MCF 10A (cell line): ENCODE data around the gene PIGC. TPM values are rescaled to one million over a fixed set of nuclear protein-coding genes. Genes with fewer than 3 reads are reported as not detected.
"Not testable (repeated sequence)": the region's sequence is repeated elsewhere in the genome, so short reads cannot be mapped to it uniquely, and the experiment has no call there.

Experiments used
- BruUV-seq: library from RNA; stranded (reverse); fragments of 400-500 nt; replicated peaks from 2 replicates; lab custom pipeline; 2021; lab: Mats Ljungman, UMichigan
- CTCF ChIA-PET: fragments of 300-600 bp; sonication (Branson Sonifier 250); formaldehyde crosslinking; extraction: SDS; loops from one replicate; lab custom pipeline; 2021; ENCODE audit warnings: antibody characterized with exemption, inconsistent platforms; lab: Yijun Ruan, JAX
- POLR2A ChIA-PET: fragments of 300-600, 350-650 bp; sonication (Branson Sonifier 250); formaldehyde crosslinking; extraction: SDS; loops from one replicate; lab custom pipeline; 2020; ENCODE audit warnings: antibody characterized with exemption, inconsistent platforms; lab: Yijun Ruan, JAX
- DNase-seq: peaks from one replicate; pipeline ENCODE4 v3.0.0-alpha.2; 2018; ENCODE audit not compliant: unreplicated experiment
- H3K27ac Mint-ChIP-seq: one replicate; pipeline ENCODE4 v1.8.0; 2022; ENCODE audit warnings: mild to moderate bottlenecking, low read depth, mixed read lengths; ENCODE audit not compliant: unreplicated experiment
- H3K27me3 Mint-ChIP-seq: one replicate; pipeline ENCODE4 v1.8.0; 2022; ENCODE audit warnings: mixed read lengths; ENCODE audit not compliant: insufficient read depth, unreplicated experiment
- H3K36me3 Mint-ChIP-seq: one replicate; pipeline ENCODE4 v1.8.0; 2022; ENCODE audit warnings: mild to moderate bottlenecking, moderate library complexity, mixed read lengths; ENCODE audit not compliant: insufficient read depth, unreplicated experiment
- H3K4me1 Mint-ChIP-seq: one replicate; pipeline ENCODE4 v1.8.0; 2022; ENCODE audit warnings: mixed read lengths; ENCODE audit not compliant: insufficient read depth, unreplicated experiment
- H3K4me3 Mint-ChIP-seq: one replicate; pipeline ENCODE4 v1.8.0; 2022; ENCODE audit warnings: mild to moderate bottlenecking, moderate library complexity, mixed read lengths; ENCODE audit not compliant: unreplicated experiment
- H3K9me3 Mint-ChIP-seq: one replicate; pipeline ENCODE4 v1.8.0; 2022; ENCODE audit warnings: mixed read lengths; ENCODE audit not compliant: unreplicated experiment
- CTCF ChIP-seq: fragments of 200-600 bp; IDR thresholded peaks from one replicate; pipeline ENCODE4 v1.8.0; 2022; ENCODE audit warnings: antibody characterized with exemption, mild to moderate bottlenecking; ENCODE audit not compliant: unreplicated experiment
- intact Hi-C: fragments of 100-400 bp; cut with micrococcal nuclease; formaldehyde crosslinking; loops from 2 replicates; pipeline ENCODE4 v1.14.1; 2022
- total RNA-seq: library from RNA; stranded (reverse); gene quantifications from 2 replicates; pipeline ENCODE4 v1.2.3, GENCODE V29; 2022

Gene PIGC
- total RNA-seq, 1 experiment from 2014 or later = 20.2 TPM

GRCh38 chr1:172446547-172446946 lies 2.7 kb upstream of the PIGC start:
- Mint-ChIP-seq H3K4me1 (peaks cover 37% of the 10 kb centered on the region), H3K27ac (no peak overlapping the region), H3K36me3 (peaks cover 11% of the 10 kb centered on the region), H3K9me3 (no peaks in the 10 kb centered on the region), H3K27me3 (no peaks in the 10 kb centered on the region), H3K4me3 (no peak overlapping the region)
- POLR2A ChIA-PET = interaction anchor here (0.8 to 1.0 kb wide), 2 partner anchors 51 to 273 kb away, joined by 4 read pairs; no protein-coding TSS in a partner anchor
- BruUV-seq = no TSS peak
- TF ChIP-seq CTCF = no peak
- intact Hi-C loops = no loop called here
- CTCF ChIA-PET = interaction anchor here (0.6 to 10.2 kb wide), 11 partner anchors 16 to 772 kb away, joined by 3 to 183 read pairs (median 4); no protein-coding TSS in a partner anchor
- DNase-seq = no peak

GRCh38 chr1:172442843-172443565 lies 865 bp downstream of the PIGC start:
- intact Hi-C loops = no loop called here
- no peak for DNase-seq
- POLR2A ChIA-PET = interaction anchor here (0.5 to 1.6 kb wide), 12 partner anchors 8 to 120 kb away, joined by 3 to 4 read pairs (median 3); partner anchors contain the start of gene SUCO
- no peak for TF ChIP-seq CTCF
- H3K27ac Mint-ChIP-seq = peak overlapping the region; percentile 92
- BruUV-seq = no TSS peak
- H3K9me3 Mint-ChIP-seq = no peaks in the 10 kb centered on the region
- H3K4me1 Mint-ChIP-seq = peaks cover 29% of the 10 kb centered on the region
- CTCF ChIA-PET = interaction anchor here (0.6 to 10.2 kb wide), 39 partner anchors 10 to 1072 kb away, joined by 3 to 183 read pairs (median 4); partner anchors contain the start of genes C1orf105, DNM3 and SUCO
- H3K36me3 Mint-ChIP-seq = peaks cover 19% of the 10 kb centered on the region
- H3K27me3 Mint-ChIP-seq = no peaks in the 10 kb centered on the region
- peak overlapping the region; percentile 85 for H3K4me3 Mint-ChIP-seq

GRCh38 chr1:172442404-172442803 lies 1.5 kb downstream of the PIGC start:
- peaks cover 29% of the 10 kb centered on the region for H3K4me1 Mint-ChIP-seq
- no peak for TF ChIP-seq CTCF
- peak overlapping the region; percentile 85 for H3K4me3 Mint-ChIP-seq
- no peak for DNase-seq
- POLR2A ChIA-PET = interaction anchor here (0.5 to 1.0 kb wide), 4 partner anchors 24 to 106 kb away, joined by 3 read pairs; no protein-coding TSS in a partner anchor
- intact Hi-C loops = no loop called here
- peaks cover 19% of the 10 kb centered on the region for H3K36me3 Mint-ChIP-seq
- no TSS peak for BruUV-seq
- no peaks in the 10 kb centered on the region for H3K9me3 Mint-ChIP-seq
- H3K27me3 Mint-ChIP-seq = no peaks in the 10 kb centered on the region
- CTCF ChIA-PET = interaction anchor here (0.6 to 10.2 kb wide), 13 partner anchors 8 to 1397 kb away, joined by 3 to 183 read pairs (median 9); no protein-coding TSS in a partner anchor
- H3K27ac Mint-ChIP-seq = peak overlapping the region; percentile 92

GRCh38 chr1:172437183-172437582 lies 6.7 kb downstream of the PIGC start:
- Mint-ChIP-seq H3K36me3 (peaks cover 21% of the 10 kb centered on the region), H3K4me1 (peaks cover 19% of the 10 kb centered on the region)
- CTCF ChIA-PET = interaction anchor here (10.2 kb wide), 1 partner anchor 7 kb away, joined by 183 read pairs; no protein-coding TSS in a partner anchor
- H3K27ac Mint-ChIP-seq, intact Hi-C loops, BruUV-seq, H3K9me3 Mint-ChIP-seq, H3K27me3 Mint-ChIP-seq, DNase-seq, H3K4me3 Mint-ChIP-seq, POLR2A ChIA-PET: not testable (repeated sequence)
